ENCODE data around the gene MEI1.

DNA sequence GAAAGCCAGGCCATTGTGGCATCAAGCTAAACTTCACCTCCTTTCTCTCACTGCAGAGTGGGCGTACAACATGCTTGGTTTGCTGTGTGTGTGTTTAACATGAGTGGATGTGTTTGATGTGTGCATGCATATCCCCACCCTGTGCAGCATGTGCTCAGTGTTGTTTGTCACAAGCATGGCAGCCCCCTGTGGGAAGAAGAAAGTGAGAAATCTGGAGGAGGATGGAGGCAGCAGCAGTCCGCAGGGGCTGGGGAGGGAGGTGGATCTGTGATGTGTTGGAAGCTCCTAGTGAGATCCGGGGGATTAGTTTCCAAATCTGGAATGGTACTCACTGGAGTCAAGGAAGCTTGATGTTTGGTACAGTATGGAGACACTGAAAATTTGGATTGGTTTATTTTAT lies 77.1 kb downstream of the MEI1 start:
- TF ChIP-seq, protein P1, sequence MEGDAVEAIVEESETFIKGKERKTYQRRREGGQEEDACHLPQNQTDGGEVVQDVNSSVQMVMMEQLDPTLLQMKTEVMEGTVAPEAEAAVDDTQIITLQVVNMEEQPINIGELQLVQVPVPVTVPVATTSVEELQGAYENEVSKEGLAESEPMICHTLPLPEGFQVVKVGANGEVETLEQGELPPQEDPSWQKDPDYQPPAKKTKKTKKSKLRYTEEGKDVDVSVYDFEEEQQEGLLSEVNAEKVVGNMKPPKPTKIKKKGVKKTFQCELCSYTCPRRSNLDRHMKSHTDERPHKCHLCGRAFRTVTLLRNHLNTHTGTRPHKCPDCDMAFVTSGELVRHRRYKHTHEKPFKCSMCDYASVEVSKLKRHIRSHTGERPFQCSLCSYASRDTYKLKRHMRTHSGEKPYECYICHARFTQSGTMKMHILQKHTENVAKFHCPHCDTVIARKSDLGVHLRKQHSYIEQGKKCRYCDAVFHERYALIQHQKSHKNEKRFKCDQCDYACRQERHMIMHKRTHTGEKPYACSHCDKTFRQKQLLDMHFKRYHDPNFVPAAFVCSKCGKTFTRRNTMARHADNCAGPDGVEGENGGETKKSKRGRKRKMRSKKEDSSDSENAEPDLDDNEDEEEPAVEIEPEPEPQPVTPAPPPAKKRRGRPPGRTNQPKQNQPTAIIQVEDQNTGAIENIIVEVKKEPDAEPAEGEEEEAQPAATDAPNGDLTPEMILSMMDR (IDR thresholded peaks at IDR 0.05), result no peak
- no peak for TF ChIP-seq POLR2AphosphoS5 (IDR thresholded peaks at IDR 0.05; ENCODE audit: low read depth, low read length)
- TF ChIP-seq, protein P2, sequence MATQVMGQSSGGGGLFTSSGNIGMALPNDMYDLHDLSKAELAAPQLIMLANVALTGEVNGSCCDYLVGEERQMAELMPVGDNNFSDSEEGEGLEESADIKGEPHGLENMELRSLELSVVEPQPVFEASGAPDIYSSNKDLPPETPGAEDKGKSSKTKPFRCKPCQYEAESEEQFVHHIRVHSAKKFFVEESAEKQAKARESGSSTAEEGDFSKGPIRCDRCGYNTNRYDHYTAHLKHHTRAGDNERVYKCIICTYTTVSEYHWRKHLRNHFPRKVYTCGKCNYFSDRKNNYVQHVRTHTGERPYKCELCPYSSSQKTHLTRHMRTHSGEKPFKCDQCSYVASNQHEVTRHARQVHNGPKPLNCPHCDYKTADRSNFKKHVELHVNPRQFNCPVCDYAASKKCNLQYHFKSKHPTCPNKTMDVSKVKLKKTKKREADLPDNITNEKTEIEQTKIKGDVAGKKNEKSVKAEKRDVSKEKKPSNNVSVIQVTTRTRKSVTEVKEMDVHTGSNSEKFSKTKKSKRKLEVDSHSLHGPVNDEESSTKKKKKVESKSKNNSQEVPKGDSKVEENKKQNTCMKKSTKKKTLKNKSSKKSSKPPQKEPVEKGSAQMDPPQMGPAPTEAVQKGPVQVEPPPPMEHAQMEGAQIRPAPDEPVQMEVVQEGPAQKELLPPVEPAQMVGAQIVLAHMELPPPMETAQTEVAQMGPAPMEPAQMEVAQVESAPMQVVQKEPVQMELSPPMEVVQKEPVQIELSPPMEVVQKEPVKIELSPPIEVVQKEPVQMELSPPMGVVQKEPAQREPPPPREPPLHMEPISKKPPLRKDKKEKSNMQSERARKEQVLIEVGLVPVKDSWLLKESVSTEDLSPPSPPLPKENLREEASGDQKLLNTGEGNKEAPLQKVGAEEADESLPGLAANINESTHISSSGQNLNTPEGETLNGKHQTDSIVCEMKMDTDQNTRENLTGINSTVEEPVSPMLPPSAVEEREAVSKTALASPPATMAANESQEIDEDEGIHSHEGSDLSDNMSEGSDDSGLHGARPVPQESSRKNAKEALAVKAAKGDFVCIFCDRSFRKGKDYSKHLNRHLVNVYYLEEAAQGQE (IDR thresholded peaks at IDR 0.05; ENCODE audit: insufficient read depth in 1 of 2, low read depth in 2 of 2, low read length in 1 of 2), result no peak
- TF ChIP-seq TCF7L2 (IDR thresholded peaks at IDR 0.05; ENCODE audit: low read depth, low read length), result no peak

Data from Panc1 (cell line).